Kidney (tissue), 14 donors: ENCODE data around the gene IGFL1. TPM values are rescaled to one million over a fixed set of nuclear protein-coding genes. Genes with fewer than 3 reads are reported as not detected.
"Not testable (repeated sequence)": the region's sequence is repeated elsewhere in the genome, so short reads cannot be mapped to it uniquely, and the experiment has no call there.

ENCODE experiments used
- DNase-seq, 5 donors: peaks; one replicate each; pipeline ENCODE4 v3.0.0-alpha.2; 2013 to 2020
- FAIRE-seq: peaks from 2 replicates; lab custom pipeline; 2012; peaks lifted over from hg19 to GRCh38; lab: Jason Lieb, UNC
- H3K27ac ChIP-seq, 2 donors: one replicate each; pipeline ENCODE4 v1.7.0; 2013; ENCODE audit warnings: low read depth in 2 of 2, low read length in 2 of 2, inconsistent platforms in 1 of 2
- H3K27me3 ChIP-seq: one replicate; pipeline ENCODE4 v1.7.1; 2013; ENCODE audit warnings: low read length, inconsistent platforms; ENCODE audit not compliant: control insufficient read depth, insufficient read depth
- H3K36me3 ChIP-seq, 3 donors: one replicate each; pipeline versions ENCODE4 v1.7.0 to v1.7.1; 2013; ENCODE audit warnings: low read length in 3 of 3, control low read depth in 1 of 3, inconsistent platforms in 1 of 3; ENCODE audit not compliant: insufficient read depth in 3 of 3, control insufficient read depth in 2 of 3
- H3K4me1 ChIP-seq, 3 donors: one replicate each; pipeline versions ENCODE4 v1.7.0 to v1.7.1; 2013; ENCODE audit warnings: low read length in 3 of 3, inconsistent platforms in 1 of 3, low read depth in 1 of 3; ENCODE audit not compliant: control insufficient read depth in 2 of 3, insufficient read depth in 2 of 3
- H3K4me3 ChIP-seq, 3 donors: one replicate each; pipeline versions ENCODE4 v1.7.0 to v1.8.1; 2013; ENCODE audit warnings: low read length in 3 of 3, control low read depth in 1 of 3, inconsistent platforms in 1 of 3
- H3K9ac ChIP-seq, 3 donors: one replicate each; pipeline versions ENCODE4 v1.7.0 to v1.7.1; 2013; ENCODE audit warnings: low read length in 3 of 3, control low read depth in 1 of 3, inconsistent platforms in 1 of 3
- H3K9me3 ChIP-seq, 3 donors: one replicate each; pipeline versions ENCODE4 v1.7.0 to v1.7.1; 2013; ENCODE audit warnings: low read length in 3 of 3, control low read depth in 1 of 3, inconsistent platforms in 1 of 3; ENCODE audit not compliant: control insufficient read depth in 2 of 3, insufficient read depth in 1 of 3
- intact Hi-C: fragments of 100-400 bp; cut with DNase I; formaldehyde crosslinking; loops from one replicate; pipeline ENCODE4 v1.11.1; 2022
- polyA plus RNA-seq: library from polyadenylated mRNA; stranded (reverse); fragments of 350-450 nt; fragmentation: Illumina TruSeq; extraction: RNeasy Lipid Tissue Mini Kit (QIAGEN cat#74804); gene quantifications from one replicate; pipeline ENCODE4 v1.2.3, GENCODE V29; 2014; ENCODE audit warnings: low read depth, low replicate concordance; ENCODE audit not compliant: insufficient read depth
- total RNA-seq: library from RNA; stranded (reverse); fragmentation: NEBNext Ultra II Directional; extraction: Animal tissue kit (Norgen Biotek cat#: 25700); gene quantifications from one replicate; pipeline ENCODE4 v1.2.1, GENCODE V29; 2021
- TF ChIP-seq, protein P1 (sequence below): IDR thresholded peaks from 3 replicates; pipeline ENCODE4 v1.5.1; 2012; ENCODE audit warnings: mild to moderate bottlenecking, moderate library complexity, borderline replicate concordance; ENCODE audit not compliant: insufficient read depth; ENCODE audit errors: extremely low read depth
- donor health status: control.
- donor health status: control.
- donor health status: control.
- donor health status: control.
- donor health status: control.
- donor health status: DM: yes; HTN: yes; CAD: no.
- donor health status: Normal renal cell carcinoma (clear cell type).

The IGFL1 gene
- total and polyA plus RNA-seq, 2 donors from 2014 or later = not detected

DNA sequence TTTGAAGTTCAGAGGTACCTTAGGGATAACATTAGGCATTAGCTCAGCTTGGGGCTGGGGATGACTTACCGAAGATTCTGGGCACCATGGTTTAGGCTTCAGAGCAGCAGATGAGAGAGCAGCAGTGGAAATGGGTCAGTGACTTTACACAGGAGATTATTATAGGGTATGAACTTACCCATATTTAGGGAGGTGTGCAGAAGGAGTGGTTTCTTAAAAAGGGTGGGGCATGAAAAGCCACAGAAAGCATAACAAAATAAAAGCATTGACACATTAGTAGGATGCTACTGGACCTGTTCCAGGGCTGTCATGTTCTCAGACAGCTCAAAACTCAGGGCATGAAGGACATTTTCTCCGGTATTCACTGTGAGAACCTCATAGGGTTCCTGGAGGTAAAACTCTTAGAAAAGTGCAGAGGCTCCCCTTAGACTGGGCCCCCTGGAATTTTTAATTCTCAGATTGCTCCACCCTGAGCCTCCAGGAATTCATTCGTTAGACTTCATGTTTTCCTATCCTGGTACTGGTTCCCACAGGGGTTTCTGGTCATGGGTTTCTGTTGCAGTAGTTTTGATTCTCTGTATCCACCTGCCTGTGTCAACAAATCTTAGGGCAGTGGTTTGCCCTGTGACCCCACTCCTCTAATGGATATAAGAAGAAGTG lies 20.7 kb downstream of the IGFL1 start:
- H3K9ac ChIP-seq = no peak overlapping the region
- TF ChIP-seq, protein P1, sequence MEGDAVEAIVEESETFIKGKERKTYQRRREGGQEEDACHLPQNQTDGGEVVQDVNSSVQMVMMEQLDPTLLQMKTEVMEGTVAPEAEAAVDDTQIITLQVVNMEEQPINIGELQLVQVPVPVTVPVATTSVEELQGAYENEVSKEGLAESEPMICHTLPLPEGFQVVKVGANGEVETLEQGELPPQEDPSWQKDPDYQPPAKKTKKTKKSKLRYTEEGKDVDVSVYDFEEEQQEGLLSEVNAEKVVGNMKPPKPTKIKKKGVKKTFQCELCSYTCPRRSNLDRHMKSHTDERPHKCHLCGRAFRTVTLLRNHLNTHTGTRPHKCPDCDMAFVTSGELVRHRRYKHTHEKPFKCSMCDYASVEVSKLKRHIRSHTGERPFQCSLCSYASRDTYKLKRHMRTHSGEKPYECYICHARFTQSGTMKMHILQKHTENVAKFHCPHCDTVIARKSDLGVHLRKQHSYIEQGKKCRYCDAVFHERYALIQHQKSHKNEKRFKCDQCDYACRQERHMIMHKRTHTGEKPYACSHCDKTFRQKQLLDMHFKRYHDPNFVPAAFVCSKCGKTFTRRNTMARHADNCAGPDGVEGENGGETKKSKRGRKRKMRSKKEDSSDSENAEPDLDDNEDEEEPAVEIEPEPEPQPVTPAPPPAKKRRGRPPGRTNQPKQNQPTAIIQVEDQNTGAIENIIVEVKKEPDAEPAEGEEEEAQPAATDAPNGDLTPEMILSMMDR = no peak
- no peak overlapping the region for H3K27ac ChIP-seq
- no peaks in the 10 kb centered on the region for H3K4me1 ChIP-seq
- FAIRE-seq = no peak
- no peaks in the 10 kb centered on the region for H3K27me3 ChIP-seq
- no peaks in the 10 kb centered on the region for H3K9me3 ChIP-seq
- H3K36me3 ChIP-seq = no peaks in the 10 kb centered on the region
- intact Hi-C loops = no loop called here
- no peak for DNase-seq
- no peak overlapping the region for H3K4me3 ChIP-seq

DNA sequence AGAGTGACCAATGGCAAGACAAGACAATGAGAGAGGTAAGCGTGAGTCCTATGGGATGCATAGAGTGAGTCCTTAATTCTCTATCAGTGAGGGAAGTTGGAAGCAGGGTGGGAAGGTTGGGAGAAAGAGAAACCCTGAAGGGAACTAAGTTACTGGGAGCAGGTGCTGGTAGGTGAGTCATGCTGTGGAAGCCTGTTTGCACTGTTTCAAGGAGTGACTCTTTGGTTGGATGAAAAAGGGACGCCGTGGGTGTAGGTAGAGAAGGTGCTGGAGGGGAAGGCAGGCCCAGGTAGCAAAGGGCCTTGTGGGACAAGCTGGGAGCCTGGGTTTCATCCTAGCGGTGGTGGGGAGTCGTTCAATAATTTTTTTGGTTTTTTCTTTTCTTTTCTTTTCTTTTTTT lies 21.9 kb downstream of the IGFL1 start:
- TF ChIP-seq, protein P1 = no peak
- FAIRE-seq (no peak), DNase-seq (no peak)
- Histone ChIP-seq H3K9me3 (no peaks in the 10 kb centered on the region), H3K9ac (no peak overlapping the region), H3K4me3 (no peak overlapping the region), H3K27ac (no peak overlapping the region), H3K36me3 (no peaks in the 10 kb centered on the region), H3K4me1 (no peaks in the 10 kb centered on the region), H3K27me3 (no peaks in the 10 kb centered on the region)
- intact Hi-C loops = no loop called here

DNA sequence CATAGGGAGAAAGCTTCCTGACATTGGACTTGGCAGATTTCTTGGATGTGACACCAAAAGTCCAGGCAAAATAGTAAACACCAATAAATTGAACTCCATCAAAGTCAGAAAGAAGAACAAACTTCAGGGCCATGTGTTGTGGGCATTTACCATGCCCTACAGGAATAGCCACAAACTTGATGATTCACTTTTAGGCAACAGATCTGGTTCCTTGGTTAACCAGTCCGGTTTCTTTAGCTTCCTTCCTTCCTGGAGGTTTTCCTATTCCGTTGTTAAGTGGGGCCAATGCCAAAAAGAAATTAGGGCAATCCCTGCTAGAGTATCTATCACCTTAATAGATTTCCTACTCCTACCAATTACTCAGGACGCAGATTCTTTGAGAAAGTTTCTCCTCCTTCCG lies 25.2 kb downstream of the IGFL1 start:
- H3K36me3 ChIP-seq = no peaks in the 10 kb centered on the region
- no peaks in the 10 kb centered on the region for H3K4me1 ChIP-seq
- no peak overlapping the region for H3K4me3 ChIP-seq
- TF ChIP-seq, protein P1 = no peak
- FAIRE-seq = no peak
- no peak overlapping the region for H3K9ac ChIP-seq
- no peak for DNase-seq
- no peaks in the 10 kb centered on the region for H3K9me3 ChIP-seq
- no peaks in the 10 kb centered on the region for H3K27me3 ChIP-seq
- intact Hi-C loops = no loop called here
- H3K27ac ChIP-seq = no peak overlapping the region

DNA sequence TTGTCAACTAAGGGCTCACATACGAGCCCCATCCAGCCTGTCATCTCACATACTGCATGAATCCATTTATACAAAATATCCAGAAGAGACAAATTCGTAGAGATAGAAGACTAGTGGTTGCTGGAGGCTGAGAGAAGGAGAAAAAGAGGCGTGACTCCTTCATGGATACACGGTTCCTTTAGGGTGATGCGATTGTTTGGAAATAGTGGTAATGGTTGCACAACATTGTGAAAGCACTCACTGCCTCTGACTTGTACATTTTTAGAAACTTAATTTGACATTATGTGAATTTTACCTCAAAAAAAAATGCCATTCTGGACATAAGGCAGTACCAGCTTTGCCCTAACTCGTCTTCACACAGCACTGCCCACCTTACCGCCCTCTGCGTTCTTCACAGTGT lies 27.3 kb downstream of the IGFL1 start:
- Histone ChIP-seq H3K36me3 (no peaks in the 10 kb centered on the region), H3K4me1 (no peaks in the 10 kb centered on the region), H3K9ac (no peak overlapping the region), H3K9me3 (no peaks in the 10 kb centered on the region), H3K27ac (no peak overlapping the region), H3K4me3 (no peak overlapping the region), H3K27me3 (no peaks in the 10 kb centered on the region)
- FAIRE-seq = no peak
- intact Hi-C loops = no loop called here
- DNase-seq = no peak
- TF ChIP-seq, protein P1 = no peak

DNA sequence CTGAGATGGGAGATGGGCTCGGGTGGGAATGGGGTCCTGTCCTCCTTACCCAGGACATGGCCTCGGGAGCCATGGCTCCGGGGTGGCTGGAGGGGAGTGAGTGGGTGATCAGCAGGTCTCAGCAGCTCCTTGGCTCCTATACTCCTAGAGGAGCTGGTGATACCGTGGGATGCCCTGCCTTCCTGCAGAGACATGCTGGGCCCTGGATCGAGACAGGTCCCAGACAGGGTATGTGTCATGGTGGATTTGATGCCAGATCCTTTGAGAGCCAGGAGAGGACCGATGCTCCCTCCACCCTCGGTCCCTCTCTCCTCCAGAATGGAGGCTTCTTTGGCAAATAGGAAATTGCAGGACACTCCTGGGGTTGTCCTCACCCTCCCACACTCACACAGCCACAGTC lies 32.0 kb downstream of the IGFL1 start:
- FAIRE-seq, H3K9me3 ChIP-seq, DNase-seq, H3K27ac ChIP-seq, H3K4me1 ChIP-seq, H3K4me3 ChIP-seq, H3K9ac ChIP-seq, H3K36me3 ChIP-seq, H3K27me3 ChIP-seq: not testable (repeated sequence)
- intact Hi-C loops = loop anchor here (10.0 kb wide), 1 partner anchor 237 kb away; the partner anchor contains the start of gene PGLYRP1
